NCI-H2171 treated with DMSO at 0.1 percent for 48 hours (cell line): ENCODE results near the gene GFOD2.

Experiments used
- DNase-seq: peaks from one replicate; lab custom pipeline; 2025; lab: John Stamatoyannopoulos, UW

Gene GFOD2

DNA sequence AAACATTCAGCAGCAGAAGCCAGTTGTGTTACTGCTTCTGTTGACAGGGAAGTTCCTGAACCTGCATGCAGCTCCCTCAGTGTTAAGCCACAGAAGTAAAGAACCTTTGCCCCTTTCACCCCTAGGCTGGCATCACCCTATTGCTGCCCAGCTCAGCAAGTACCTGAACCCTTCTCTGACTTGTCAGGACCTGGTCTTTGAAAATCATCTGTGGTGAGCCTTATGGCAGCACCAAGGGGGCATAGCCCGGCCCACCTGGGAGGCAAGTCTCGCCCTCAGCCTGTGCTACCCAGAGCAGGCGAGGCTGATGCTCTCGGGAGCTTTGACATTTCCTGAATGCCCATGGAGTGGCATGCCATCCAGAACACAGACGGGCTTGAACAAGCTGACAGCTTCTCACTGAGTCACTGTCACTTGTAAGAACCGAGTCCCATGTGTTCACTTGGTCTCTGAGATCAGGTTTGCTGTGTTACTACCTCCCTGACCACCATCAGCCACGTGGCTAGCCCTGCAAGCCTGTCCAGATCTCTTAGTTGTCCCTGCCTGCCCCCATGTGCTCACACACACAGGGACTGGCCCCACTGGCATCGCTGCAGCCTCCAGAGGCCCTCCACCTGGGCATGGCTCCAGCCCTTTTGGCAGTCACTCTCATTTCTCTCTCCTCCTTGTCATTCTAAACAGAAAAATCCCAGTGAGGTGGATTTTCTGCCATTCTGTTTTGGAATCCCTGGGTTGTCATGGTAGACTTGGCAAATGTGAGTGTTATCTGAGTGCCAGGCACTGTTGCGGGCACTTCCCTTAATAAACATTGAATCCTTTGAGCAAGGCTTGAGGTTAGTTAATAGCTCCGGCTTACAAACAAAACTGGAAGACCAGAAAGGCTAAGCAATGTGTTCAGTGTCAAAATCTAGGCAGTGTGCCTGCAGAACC lies 77.1 kb downstream of the GFOD2 start:
- no peak for DNase-seq

DNA sequence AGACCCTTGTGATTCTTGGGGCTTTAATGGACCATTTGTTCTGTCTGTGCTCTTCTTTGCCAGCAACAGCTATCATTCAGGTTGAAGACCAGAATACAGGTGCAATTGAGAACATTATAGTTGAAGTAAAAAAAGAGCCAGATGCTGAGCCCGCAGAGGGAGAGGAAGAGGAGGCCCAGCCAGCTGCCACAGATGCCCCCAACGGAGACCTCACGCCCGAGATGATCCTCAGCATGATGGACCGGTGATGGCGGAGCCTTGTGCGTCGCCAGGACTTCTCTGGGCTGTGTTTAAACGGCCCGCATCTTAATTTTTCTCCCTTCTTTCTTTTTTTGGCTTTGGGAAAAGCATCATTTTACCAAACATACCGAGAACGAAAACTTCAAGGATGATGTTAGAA lies 81.5 kb downstream of the GFOD2 start:
- no peak for DNase-seq

DNA sequence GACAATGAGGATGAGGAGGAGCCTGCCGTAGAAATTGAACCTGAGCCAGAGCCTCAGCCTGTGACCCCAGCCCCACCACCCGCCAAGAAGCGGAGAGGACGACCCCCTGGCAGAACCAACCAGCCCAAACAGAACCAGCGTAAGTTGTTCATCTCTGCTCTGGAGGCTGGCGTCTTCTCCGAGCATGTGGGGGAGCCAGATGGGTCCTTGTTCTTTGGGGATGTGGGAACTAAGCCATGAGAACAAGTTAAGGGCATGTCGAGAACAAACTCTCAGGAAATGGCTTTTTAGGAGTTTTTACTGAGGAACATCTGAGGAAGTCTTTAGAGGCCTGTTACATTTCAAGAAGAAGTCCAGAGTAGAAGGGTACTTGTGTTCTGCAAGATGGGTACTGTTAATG lies 82.4 kb downstream of the GFOD2 start:
- no peak for DNase-seq

GRCh38 chr16:67632415-67633172 lies 86.5 kb downstream of the GFOD2 start:
- no peak for DNase-seq

DNA sequence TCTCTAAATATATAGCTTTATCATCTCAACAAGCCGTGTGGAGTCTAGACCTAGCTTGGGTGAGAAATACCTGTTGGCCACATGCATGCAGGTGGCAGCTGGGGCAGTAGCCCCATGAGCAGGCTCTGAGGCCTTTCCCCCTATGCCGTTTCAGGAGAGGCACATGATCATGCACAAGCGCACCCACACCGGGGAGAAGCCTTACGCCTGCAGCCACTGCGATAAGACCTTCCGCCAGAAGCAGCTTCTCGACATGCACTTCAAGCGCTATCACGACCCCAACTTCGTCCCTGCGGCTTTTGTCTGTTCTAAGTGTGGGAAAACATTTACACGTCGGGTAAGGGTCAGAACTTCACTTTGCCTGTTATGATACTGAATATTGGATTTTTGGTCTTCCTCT lies 90.9 kb downstream of the GFOD2 start:
- DNase-seq = no peak
